MM.1S (cell line): ENCODE results near the gene RP9.

Experiments
- EZH2 ChIP-seq: fragments of 300-600 bp; sonication (generic); optimal IDR thresholded peaks from 2 replicates; pipeline ENCODE3; 2017; ENCODE audit warnings: low read depth, mild to moderate bottlenecking, antibody characterized with exemption, low read length, mixed read lengths
- TF ChIP-seq, protein P1 (sequence below): fragments of 300-600 bp; sonication (generic); IDR thresholded peaks from 2 replicates; pipeline ENCODE4 v1.5.1; 2016; ENCODE audit warnings: antibody characterized with exemption, low read length, mixed read lengths

DNA sequence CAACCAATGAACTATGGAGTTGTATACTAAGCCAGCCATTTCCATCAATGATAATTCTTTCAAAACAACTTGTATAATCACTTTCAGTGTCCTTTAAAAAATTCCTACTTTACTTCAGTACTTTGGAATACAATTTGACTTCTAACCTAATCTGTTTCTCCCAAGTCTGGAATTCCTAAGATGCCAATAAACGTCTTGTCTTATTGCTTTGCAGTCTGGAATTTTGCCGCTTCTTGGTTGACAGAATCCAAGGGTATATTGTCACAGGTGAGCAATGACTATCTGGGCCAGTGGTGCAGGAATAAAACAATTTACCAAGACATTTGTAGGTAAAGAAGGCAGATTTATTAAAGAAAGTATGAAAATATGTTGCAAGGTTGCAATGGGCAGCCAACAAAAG, 21.8 kb downstream of the RP9 start:
- no peak for TF ChIP-seq EZH2
- TF ChIP-seq, protein P1, sequence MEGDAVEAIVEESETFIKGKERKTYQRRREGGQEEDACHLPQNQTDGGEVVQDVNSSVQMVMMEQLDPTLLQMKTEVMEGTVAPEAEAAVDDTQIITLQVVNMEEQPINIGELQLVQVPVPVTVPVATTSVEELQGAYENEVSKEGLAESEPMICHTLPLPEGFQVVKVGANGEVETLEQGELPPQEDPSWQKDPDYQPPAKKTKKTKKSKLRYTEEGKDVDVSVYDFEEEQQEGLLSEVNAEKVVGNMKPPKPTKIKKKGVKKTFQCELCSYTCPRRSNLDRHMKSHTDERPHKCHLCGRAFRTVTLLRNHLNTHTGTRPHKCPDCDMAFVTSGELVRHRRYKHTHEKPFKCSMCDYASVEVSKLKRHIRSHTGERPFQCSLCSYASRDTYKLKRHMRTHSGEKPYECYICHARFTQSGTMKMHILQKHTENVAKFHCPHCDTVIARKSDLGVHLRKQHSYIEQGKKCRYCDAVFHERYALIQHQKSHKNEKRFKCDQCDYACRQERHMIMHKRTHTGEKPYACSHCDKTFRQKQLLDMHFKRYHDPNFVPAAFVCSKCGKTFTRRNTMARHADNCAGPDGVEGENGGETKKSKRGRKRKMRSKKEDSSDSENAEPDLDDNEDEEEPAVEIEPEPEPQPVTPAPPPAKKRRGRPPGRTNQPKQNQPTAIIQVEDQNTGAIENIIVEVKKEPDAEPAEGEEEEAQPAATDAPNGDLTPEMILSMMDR, result no peak
